Measurements from ENCODE around the gene ADARB2.
A peak's percentile ranks its signal among the peaks of the same experiment; 100 is the strongest.

Gene ADARB2

GRCh38 chr10:1736972-1737221, 428 bp downstream of the ADARB2 start:
- ChIA-PET POLR2A (ENCODE audit: low non-redundant PET) (no interaction called here), CTCF (interaction anchor here (0.6 kb wide), 1 partner anchor 366 kb away, joined by 3 read pairs; no protein-coding TSS in a partner anchor)
- DNase-seq (ENCODE audit: low spot score), result no peak
- no peak for TF ChIP-seq CTCF (conservative IDR thresholded peaks at IDR 0.05; ENCODE audit: low read depth)
- H3K27ac ChIP-seq, result no peak overlapping the region

- no peak overlapping the region for H3K27ac ChIP-seq
- TF ChIP-seq CTCF (conservative IDR thresholded peaks at IDR 0.05; ENCODE audit: low read depth), result no peak
- DNase-seq (ENCODE audit: low spot score), result no peak
- CTCF ChIA-PET, result no interaction called here
- POLR2A ChIA-PET (ENCODE audit: low non-redundant PET), result no interaction called here
These were observed 967 bp downstream of the ADARB2 start for GRCh38 chr10:1736144-1736971.

- H3K27ac ChIP-seq, result no peak overlapping the region
- TF ChIP-seq CTCF (conservative IDR thresholded peaks at IDR 0.05; ENCODE audit: low read depth), result no peak
- DNase-seq (ENCODE audit: low spot score), result no peak
- POLR2A ChIA-PET (ENCODE audit: low non-redundant PET), result no interaction called here
- CTCF ChIA-PET, result no interaction called here
These were observed 1.8 kb downstream of the ADARB2 start for GRCh38 chr10:1735562-1735961.

GRCh38 chr10:1734288-1734687, 3.0 kb downstream of the ADARB2 start:
- no peak overlapping the region for H3K27ac ChIP-seq
- POLR2A ChIA-PET (ENCODE audit: low non-redundant PET), result no interaction called here
- DNase-seq (ENCODE audit: low spot score), result no peak
- CTCF ChIA-PET, result interaction anchor here (0.6 kb wide), 2 partner anchors 18 to 619 kb away, joined by 3 to 5 read pairs; no protein-coding TSS in a partner anchor
- no peak for TF ChIP-seq CTCF (conservative IDR thresholded peaks at IDR 0.05; ENCODE audit: low read depth)

- H3K27ac ChIP-seq, result no peak overlapping the region
- TF ChIP-seq CTCF (conservative IDR thresholded peaks at IDR 0.05; ENCODE audit: low read depth), result no peak
- no peak for DNase-seq (ENCODE audit: low spot score)
- ChIA-PET CTCF (interaction anchor here (0.6 kb wide), 1 partner anchor 18 kb away, joined by 5 read pairs; no protein-coding TSS in a partner anchor), POLR2A (ENCODE audit: low non-redundant PET) (no interaction called here)
These were observed 3.6 kb downstream of the ADARB2 start for GRCh38 chr10:1733720-1734119.

- CTCF ChIA-PET, result no interaction called here
- POLR2A ChIA-PET (ENCODE audit: low non-redundant PET), result no interaction called here
- peak; percentile 51 for DNase-seq (ENCODE audit: low spot score)
- H3K27ac ChIP-seq, result no peak overlapping the region
- no peak for TF ChIP-seq CTCF (conservative IDR thresholded peaks at IDR 0.05; ENCODE audit: low read depth)
These were observed 4.7 kb downstream of the ADARB2 start for GRCh38 chr10:1732564-1732996.
